H9 (cell line): ENCODE results near the gene IGSF9B. TPM values are rescaled to one million over a fixed set of nuclear protein-coding genes. Genes with fewer than 3 reads are reported as not detected.

Experiments
- DNase-seq: peaks from one replicate; pipeline ENCODE4 v3.0.0-alpha.2; 2017
- H2AFZ ChIP-seq: one replicate; pipeline ENCODE4 v1.6.1; 2013; ENCODE audit warnings: mild to moderate bottlenecking, low read length, control low read depth, moderate library complexity
- H2AK5ac ChIP-seq: 2 replicates; pipeline ENCODE4 v1.6.1; 2013; ENCODE audit warnings: low read length, control low read depth, mixed read lengths; ENCODE audit not compliant: insufficient read length
- H2BK120ac ChIP-seq: one replicate; pipeline ENCODE4 v1.6.1; 2013; ENCODE audit warnings: low read depth, mild to moderate bottlenecking, low read length, control low read depth, inconsistent platforms; ENCODE audit not compliant: poor library complexity, severe bottlenecking
- H2BK12ac ChIP-seq: 2 replicates; pipeline ENCODE4 v1.6.1; 2013; ENCODE audit warnings: low read length, control low read depth, mixed read lengths, low read depth; ENCODE audit not compliant: insufficient read length
- H2BK15ac ChIP-seq: 2 replicates; pipeline ENCODE4 v1.6.1; 2013; ENCODE audit warnings: low read depth, low read length, control low read depth
- H2BK20ac ChIP-seq: one replicate; pipeline ENCODE4 v1.6.1; 2013; ENCODE audit warnings: low read depth, mild to moderate bottlenecking, low read length, control low read depth, inconsistent platforms; ENCODE audit not compliant: poor library complexity, severe bottlenecking
- H2BK5ac ChIP-seq: 2 replicates; pipeline ENCODE4 v1.6.1; 2013; ENCODE audit warnings: low read length, control low read depth, mixed read lengths; ENCODE audit not compliant: insufficient read length
- H3K14ac ChIP-seq: 2 replicates; pipeline ENCODE4 v1.6.1; 2013; ENCODE audit warnings: low read length, control low read depth; ENCODE audit not compliant: insufficient read depth
- H3K18ac ChIP-seq: 2 replicates; pipeline ENCODE4 v1.6.1; 2013; ENCODE audit warnings: low read depth, mild to moderate bottlenecking, mixed read lengths, low read length, control low read depth; ENCODE audit not compliant: insufficient read length
- H3K23ac ChIP-seq: 2 replicates; pipeline ENCODE4 v1.6.1; 2013; ENCODE audit warnings: low read length, control low read depth, mixed read lengths, low read depth; ENCODE audit not compliant: insufficient read length
- H3K23me2 ChIP-seq: 2 replicates; pipeline ENCODE4 v1.6.1; 2013; ENCODE audit warnings: low read depth, mild to moderate bottlenecking, mixed read lengths, low read length, control low read depth; ENCODE audit not compliant: insufficient read length, poor library complexity, severe bottlenecking
- H3K27ac ChIP-seq: 2 replicates; pipeline ENCODE4 v1.5.1; 2013; ENCODE audit warnings: low read length, control low read depth, mixed read lengths, low read depth; ENCODE audit not compliant: insufficient read length
- H3K27me3 ChIP-seq: 2 replicates; pipeline ENCODE4 v1.6.1; 2013; ENCODE audit warnings: low read length, control low read depth, inconsistent platforms; ENCODE audit not compliant: insufficient read depth
- H3K4ac ChIP-seq: 2 replicates; pipeline ENCODE4 v1.6.1; 2013; ENCODE audit warnings: low read depth, mild to moderate bottlenecking, control low read depth, inconsistent platforms, low read length, moderate library complexity
- H3K4me1 ChIP-seq: 2 replicates; pipeline ENCODE4 v1.6.1; 2013; ENCODE audit warnings: low read length, control low read depth, inconsistent platforms; ENCODE audit not compliant: insufficient read depth
- H3K4me2 ChIP-seq: 2 replicates; pipeline ENCODE4 v1.6.1; 2013; ENCODE audit warnings: low read length, control low read depth, mixed read lengths; ENCODE audit not compliant: insufficient read length, insufficient read depth
- H3K56ac ChIP-seq: 2 replicates; pipeline ENCODE4 v1.6.1; 2013; ENCODE audit warnings: low read depth, mild to moderate bottlenecking, mixed read lengths, low read length, control low read depth; ENCODE audit not compliant: insufficient read length
- H3K79me1 ChIP-seq: 2 replicates; pipeline ENCODE4 v1.6.1; 2013; ENCODE audit warnings: low read depth, mild to moderate bottlenecking, moderate library complexity, low read length, control low read depth, inconsistent platforms; ENCODE audit not compliant: insufficient read depth, poor library complexity, severe bottlenecking
- H3K79me2 ChIP-seq: 2 replicates; pipeline ENCODE4 v1.6.1; 2013; ENCODE audit warnings: low read length, control low read depth, inconsistent platforms; ENCODE audit not compliant: insufficient read depth
- H3K9ac ChIP-seq: 2 replicates; pipeline ENCODE4 v1.6.1; 2013; ENCODE audit warnings: low read length, control low read depth, mixed read lengths; ENCODE audit not compliant: insufficient read length; ENCODE audit errors: extremely low read depth
- H3K9me3 ChIP-seq: one replicate; pipeline ENCODE4 v1.6.1; 2013; ENCODE audit warnings: low read depth, low read length, inconsistent platforms; ENCODE audit not compliant: control insufficient read depth
- H3T11ph ChIP-seq: one replicate; pipeline ENCODE4 v1.6.1; 2013; ENCODE audit warnings: mild to moderate bottlenecking, low read length, control low read depth, inconsistent platforms
- H4K20me1 ChIP-seq: one replicate; pipeline ENCODE4 v1.6.1; 2013; ENCODE audit not compliant: control insufficient read depth, insufficient read length, insufficient read depth
- H4K5ac ChIP-seq: 2 replicates; pipeline ENCODE4 v1.6.1; 2013; ENCODE audit warnings: low read depth, mild to moderate bottlenecking, mixed read lengths, low read length, control low read depth; ENCODE audit not compliant: insufficient read length
- H4K8ac ChIP-seq: replicated peaks from 2 replicates; pipeline ENCODE4 v1.6.1; 2013; ENCODE audit warnings: low read length, control low read depth, mixed read lengths, low read depth; ENCODE audit not compliant: insufficient read length
- H4K91ac ChIP-seq: 2 replicates; pipeline ENCODE4 v1.6.1; 2013; ENCODE audit warnings: low read depth, mild to moderate bottlenecking, moderate library complexity, mixed read lengths, low read length, control low read depth; ENCODE audit not compliant: insufficient read length
- H3K27ac Mint-ChIP-seq, 3 experiments: 2 replicates in 2 of 3; 3 replicates in 1 of 3; pipeline ENCODE4 v1.8.0; 2020 to 2021; ENCODE audit warnings: mixed read lengths in 3 of 3, mild to moderate bottlenecking in 1 of 3, moderate library complexity in 1 of 3
- H3K27me3 Mint-ChIP-seq: 2 replicates; pipeline ENCODE4 v1.8.0; 2021; ENCODE audit warnings: low read depth, mild to moderate bottlenecking, moderate library complexity, mixed read lengths
- H3K36me3 Mint-ChIP-seq, 3 experiments: 2 replicates in 2 of 3; 3 replicates in 1 of 3; pipeline ENCODE4 v1.8.0; 2020 to 2021; ENCODE audit warnings: low read depth in 3 of 3, mixed read lengths in 3 of 3; ENCODE audit not compliant: insufficient read depth in 1 of 3
- H3K4me1 Mint-ChIP-seq, 2 experiments: 2 replicates each; pipeline ENCODE4 v1.8.0; 2020; ENCODE audit warnings: mixed read lengths in 2 of 2
- H3K4me3 Mint-ChIP-seq, 2 experiments: 2 replicates in 1 of 2; 3 replicates in 1 of 2; pipeline ENCODE4 v1.8.0; 2020 to 2021; ENCODE audit warnings: mild to moderate bottlenecking in 2 of 2, mixed read lengths in 2 of 2, moderate library complexity in 1 of 2
- H3K9me3 Mint-ChIP-seq, 2 experiments: 2 replicates in 1 of 2; 3 replicates in 1 of 2; pipeline ENCODE4 v1.8.0; 2020; ENCODE audit warnings: mild to moderate bottlenecking in 2 of 2, mixed read lengths in 2 of 2, moderate library complexity in 1 of 2
- CTCF ChIP-seq: fragments of 200-600 bp; sonication (generic); conservative IDR thresholded peaks from 3 replicates; pipeline ENCODE4 v1.8.0; 2021; ENCODE audit warnings: antibody characterized with exemption, mild to moderate bottlenecking
- WGBS: extraction: QIAGEN DNeasy Blood & Tissue Kit; methylation state at CpG from one replicate; pipeline ENCODE4 v1.1.7; 2013; ENCODE audit warnings: missing lambda C conversion rate, low lambda C conversion rate, mixed read lengths; ENCODE audit not compliant: insufficient read length; ENCODE audit errors: extremely low coverage; 5-methylcytosine and 5-hydroxymethylcytosine counted together
- total RNA-seq: library from RNA; stranded (reverse); gene quantifications from 2 replicates; pipeline ENCODE4 v1.2.1, GENCODE V29; 2021

Gene IGSF9B
- total RNA-seq, 1 experiment from 2014 or later, result 25.7 TPM

- no peaks in the 10 kb centered on the region for H3K4me1 ChIP-seq
Observed at GRCh38 chr11:133901316-133901715, 55.5 kb downstream of the IGSF9B start.

More at GRCh38 chr11:133901316-133901715, 55.5 kb downstream of the IGSF9B start:
- Histone ChIP-seq H2BK5ac (no peak overlapping the region), H3K27ac (no peak overlapping the region), H3K23me2 (peaks cover 4% of the 10 kb centered on the region), H3K4me2 (no peak overlapping the region), H2BK12ac (no peak overlapping the region), H3K79me2 (no peaks in the 10 kb centered on the region), H3K9ac (no peak overlapping the region), H2AK5ac (no peak overlapping the region), H3K9me3 (no peaks in the 10 kb centered on the region), H4K8ac (no peak overlapping the region), H2BK20ac (no peak overlapping the region), H3K4ac (no peak overlapping the region), H2BK120ac (no peak overlapping the region), H3K56ac (no peak overlapping the region), H3K14ac (no peak overlapping the region), H3K18ac (no peak overlapping the region), H2AFZ (no peak overlapping the region), H2BK15ac (no peak overlapping the region), H3K23ac (no peak overlapping the region), H3T11ph (no peak overlapping the region), H4K5ac (no peak overlapping the region), H4K91ac (no peak overlapping the region), H3K27me3 (no peaks in the 10 kb centered on the region), H4K20me1 (no peaks in the 10 kb centered on the region), H3K79me1 (no peaks in the 10 kb centered on the region)
- Mint-ChIP-seq H3K36me3 (peaks cover 4 to 32% (median 16%) of the 10 kb centered on the region in 3 experiments), H3K27ac (no peak overlapping the region), H3K4me3 (no peak overlapping the region), H3K9me3 (no peaks in the 10 kb centered on the region), H3K4me1 (peaks cover 17 to 20% of the 10 kb centered on the region in 2 experiments), H3K27me3 (no peaks in the 10 kb centered on the region)
- TF ChIP-seq CTCF, result no peak
- no CpG with 5 or more reads among the region's 7 CpGs for WGBS
- no peak for DNase-seq
